Brain microvascular endothelial cell (primary cell): ENCODE data around the gene UROC1.

ENCODE experiments used
- DNase-seq: peaks from one replicate; pipeline ENCODE4 v3.0.0-alpha.2; 2020
- H3K27ac ChIP-seq: fragments of 250-450 bp; sonication (Bioruptor Pico); 2 replicates; pipeline ENCODE4 v1.5.1; 2020; ENCODE audit warnings: mild to moderate bottlenecking, moderate library complexity
- H3K27me3 ChIP-seq: fragments of 250-450 bp; sonication (Bioruptor Pico); replicated peaks from 2 replicates; pipeline ENCODE4 v1.5.1; 2020; ENCODE audit warnings: mild to moderate bottlenecking
- H3K36me3 ChIP-seq: fragments of 250-450 bp; sonication (Bioruptor Pico); replicated peaks from 2 replicates; pipeline ENCODE4 v1.5.1; 2020; ENCODE audit warnings: mild to moderate bottlenecking
- H3K4me3 ChIP-seq: 2 replicates; pipeline ENCODE4 v1.5.1; 2011; ENCODE audit warnings: low read depth, mild to moderate bottlenecking, control low read depth, low read length, moderate library complexity
- in situ Hi-C: cut with HindIII; loops from 2 replicates; pipeline ENCODE4 v1.10.0; 2017; ENCODE audit warnings: low sequenced_read_pairs, low pct_ligation_motif_present
- TF ChIP-seq, protein P1 (sequence below): IDR thresholded peaks from 2 replicates; pipeline ENCODE4 v1.5.1; 2011; ENCODE audit warnings: low read depth, mild to moderate bottlenecking, moderate library complexity, low read length, control low read depth, inconsistent platforms; ENCODE audit errors: missing control alignments

Gene UROC1

DNA sequence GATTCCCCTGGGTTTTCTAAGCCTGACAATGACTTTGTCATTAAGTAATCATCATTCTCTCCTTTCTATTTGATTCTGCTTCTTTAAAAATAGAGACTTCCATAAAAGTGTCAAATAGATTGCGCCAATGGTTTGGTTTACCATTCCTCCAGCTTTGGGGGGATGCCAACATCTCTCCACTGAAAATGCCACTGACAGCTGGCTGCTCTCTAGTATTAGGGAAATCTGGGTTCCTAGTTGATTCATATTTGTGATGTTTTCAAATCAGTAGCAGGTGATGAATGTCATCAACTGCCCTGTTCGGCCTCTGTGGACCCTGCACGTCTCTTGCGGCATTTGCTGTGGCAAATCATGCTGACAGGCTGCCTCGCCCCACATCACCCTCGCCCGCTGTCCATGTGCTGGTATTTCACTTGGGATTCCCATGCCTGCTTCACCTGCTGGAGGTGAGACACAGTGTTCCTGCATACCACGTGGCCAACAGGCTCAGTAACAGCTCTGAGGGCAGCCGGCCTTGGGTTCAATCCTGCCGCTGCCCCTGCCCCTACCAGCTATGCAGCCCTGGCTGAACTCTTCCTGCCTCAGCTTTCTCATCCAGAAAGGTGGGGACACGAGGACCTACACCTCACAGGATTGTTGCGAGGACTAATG lies 70.0 kb downstream of the UROC1 start:
- Histone ChIP-seq H3K27me3 (no peaks in the 10 kb centered on the region), H3K4me3 (no peak overlapping the region), H3K36me3 (peaks cover 13% of the 10 kb centered on the region), H3K27ac (no peak overlapping the region)
- TF ChIP-seq, protein P1, sequence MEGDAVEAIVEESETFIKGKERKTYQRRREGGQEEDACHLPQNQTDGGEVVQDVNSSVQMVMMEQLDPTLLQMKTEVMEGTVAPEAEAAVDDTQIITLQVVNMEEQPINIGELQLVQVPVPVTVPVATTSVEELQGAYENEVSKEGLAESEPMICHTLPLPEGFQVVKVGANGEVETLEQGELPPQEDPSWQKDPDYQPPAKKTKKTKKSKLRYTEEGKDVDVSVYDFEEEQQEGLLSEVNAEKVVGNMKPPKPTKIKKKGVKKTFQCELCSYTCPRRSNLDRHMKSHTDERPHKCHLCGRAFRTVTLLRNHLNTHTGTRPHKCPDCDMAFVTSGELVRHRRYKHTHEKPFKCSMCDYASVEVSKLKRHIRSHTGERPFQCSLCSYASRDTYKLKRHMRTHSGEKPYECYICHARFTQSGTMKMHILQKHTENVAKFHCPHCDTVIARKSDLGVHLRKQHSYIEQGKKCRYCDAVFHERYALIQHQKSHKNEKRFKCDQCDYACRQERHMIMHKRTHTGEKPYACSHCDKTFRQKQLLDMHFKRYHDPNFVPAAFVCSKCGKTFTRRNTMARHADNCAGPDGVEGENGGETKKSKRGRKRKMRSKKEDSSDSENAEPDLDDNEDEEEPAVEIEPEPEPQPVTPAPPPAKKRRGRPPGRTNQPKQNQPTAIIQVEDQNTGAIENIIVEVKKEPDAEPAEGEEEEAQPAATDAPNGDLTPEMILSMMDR, result no peak
- in situ Hi-C loops, result no loop called here
- DNase-seq, result no peak

DNA sequence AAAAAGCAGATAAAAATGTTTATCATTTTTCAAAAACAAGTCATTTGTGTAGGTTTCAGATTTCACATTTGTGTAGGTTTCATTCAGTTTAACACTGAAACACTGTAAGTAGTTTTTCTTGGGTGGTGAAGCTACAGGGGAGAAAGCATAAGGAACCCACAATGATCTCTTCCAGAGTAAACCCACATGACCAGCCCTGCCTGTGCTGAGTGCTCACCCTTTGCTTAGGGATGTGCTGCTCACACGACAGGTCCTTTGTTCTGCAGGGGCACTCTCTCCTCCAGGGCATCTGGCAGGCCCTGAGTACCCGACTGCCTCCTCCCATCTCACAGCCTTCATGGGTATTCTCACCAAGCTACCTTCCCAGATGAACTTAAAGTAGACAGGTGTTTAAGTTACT lies 70.8 kb downstream of the UROC1 start:
- in situ Hi-C loops, result no loop called here
- TF ChIP-seq, protein P1, result no peak
- Histone ChIP-seq H3K4me3 (no peak overlapping the region), H3K36me3 (peaks cover 10% of the 10 kb centered on the region), H3K27me3 (no peaks in the 10 kb centered on the region), H3K27ac (no peak overlapping the region)
- DNase-seq, result no peak

DNA sequence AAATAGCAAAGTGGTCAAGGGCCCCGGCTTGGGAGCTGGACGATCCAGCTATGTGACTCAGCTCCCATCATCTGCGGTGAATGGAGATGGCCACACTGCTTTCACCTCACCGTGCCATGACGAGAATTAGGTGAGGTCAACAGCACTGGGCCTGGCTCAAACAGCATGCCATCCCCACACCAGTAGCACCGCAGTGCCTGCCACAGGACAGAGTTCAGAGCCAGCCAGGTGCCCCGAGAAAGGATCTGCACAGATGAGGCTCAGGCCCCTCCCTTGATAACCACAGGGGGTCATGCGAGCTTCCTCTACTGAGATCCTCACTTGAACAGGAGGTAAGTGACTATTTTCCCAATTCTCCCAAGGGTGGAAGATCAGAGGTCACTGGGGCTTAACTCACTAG lies 71.3 kb downstream of the UROC1 start:
- Histone ChIP-seq H3K4me3 (no peak overlapping the region), H3K27me3 (no peaks in the 10 kb centered on the region), H3K36me3 (peaks cover 6% of the 10 kb centered on the region), H3K27ac (no peak overlapping the region)
- no peak for DNase-seq
- TF ChIP-seq, protein P1, result no peak
- in situ Hi-C loops, result no loop called here

DNA sequence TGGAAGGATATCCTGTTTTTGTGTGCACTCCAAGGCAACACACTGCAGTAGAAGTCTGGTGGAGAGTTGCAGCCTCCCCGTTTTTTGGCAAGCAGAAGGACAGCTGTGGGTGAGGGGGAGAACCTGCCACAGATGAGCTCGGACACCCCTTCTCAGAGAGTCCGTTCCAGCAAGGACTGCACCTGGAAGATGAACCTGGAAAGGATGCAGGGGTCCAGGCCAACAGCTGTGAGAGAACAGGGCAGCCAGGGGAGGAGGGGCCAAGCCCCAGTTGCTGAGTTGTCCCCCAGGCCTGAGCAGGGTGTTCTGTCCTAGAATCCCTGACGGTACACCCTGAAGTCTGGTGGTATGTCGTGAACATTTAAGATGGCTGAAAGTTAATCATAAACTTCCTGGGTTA lies 72.1 kb downstream of the UROC1 start:
- Histone ChIP-seq H3K27me3 (no peaks in the 10 kb centered on the region), H3K36me3 (peaks cover 3% of the 10 kb centered on the region), H3K27ac (no peak overlapping the region), H3K4me3 (no peak overlapping the region)
- TF ChIP-seq, protein P1, result no peak
- in situ Hi-C loops, result no loop called here
- DNase-seq, result no peak

DNA sequence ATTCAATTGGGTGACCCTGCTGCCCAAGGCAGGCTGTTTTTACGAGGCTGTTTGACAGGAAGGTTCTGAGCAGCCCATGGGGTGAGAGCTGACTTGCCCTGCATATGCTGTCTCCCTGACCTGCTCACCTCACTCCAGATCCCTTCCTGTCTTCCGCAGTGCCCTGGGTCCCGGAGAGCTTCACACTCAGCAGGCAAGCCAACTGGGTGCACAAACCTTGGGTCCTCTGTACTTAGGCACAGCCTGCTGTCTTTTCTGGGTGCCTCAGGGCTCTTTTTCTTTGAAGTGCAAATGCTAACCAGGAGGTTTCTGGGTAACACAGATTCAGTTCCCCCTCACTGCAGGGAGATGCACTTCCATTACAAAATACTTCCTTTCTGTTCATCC lies 74.7 kb downstream of the UROC1 start:
- TF ChIP-seq, protein P1, result no peak
- no peaks in the 10 kb centered on the region for H3K27me3 ChIP-seq
- H3K36me3 ChIP-seq, result no peaks in the 10 kb centered on the region
- H3K4me3 ChIP-seq, result no peak overlapping the region
- DNase-seq, result no peak
- H3K27ac ChIP-seq, result no peak overlapping the region
- in situ Hi-C loops, result no loop called here

DNA sequence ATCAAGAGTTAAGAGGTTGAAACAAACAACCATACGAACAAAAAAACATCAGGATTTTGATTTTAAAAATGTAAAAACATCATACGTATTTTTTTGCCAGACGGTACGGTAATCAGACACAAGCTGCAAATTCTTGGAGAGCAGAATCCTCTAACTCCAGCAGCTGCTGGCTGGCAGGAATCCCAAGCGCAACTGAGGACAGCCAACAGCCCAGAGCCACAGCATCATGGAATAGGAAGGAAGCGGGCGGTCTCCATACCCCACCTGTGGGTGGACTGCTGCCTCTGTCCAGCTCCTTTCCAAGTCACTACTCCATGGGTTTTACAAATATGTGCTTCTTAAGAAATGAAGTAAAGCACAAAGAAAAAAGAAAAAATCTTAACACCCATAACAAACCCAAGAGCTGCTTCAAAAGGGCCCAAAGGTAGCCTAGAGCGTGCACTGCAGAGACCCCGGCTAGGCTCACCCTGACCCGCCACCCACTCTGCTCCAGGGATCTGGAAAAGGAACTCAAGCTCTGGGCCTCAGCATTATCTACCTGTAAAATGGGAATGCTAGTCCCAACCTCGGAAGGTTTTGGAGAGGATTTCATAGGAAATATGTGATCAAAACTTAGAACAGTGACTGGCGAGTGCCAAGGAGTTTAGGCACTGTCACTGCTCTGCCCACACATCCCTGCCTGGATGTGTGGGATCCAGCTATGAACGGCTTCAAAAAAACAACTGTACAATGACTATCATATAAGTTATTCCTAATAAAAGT lies 75.3 kb downstream of the UROC1 start:
- no peak for DNase-seq
- TF ChIP-seq, protein P1, result no peak
- no peaks in the 10 kb centered on the region for H3K27me3 ChIP-seq
- in situ Hi-C loops, result no loop called here
- no peak overlapping the region for H3K4me3 ChIP-seq
- H3K27ac ChIP-seq, result no peak overlapping the region
- no peaks in the 10 kb centered on the region for H3K36me3 ChIP-seq
